Ammon's horn (tissue), 1 donor: ENCODE measurements around the gene FNDC7.
"Not testable (repeated sequence)": the region's sequence is repeated elsewhere in the genome, so short reads cannot be mapped to it uniquely, and the experiment has no call there.

ENCODE experiments used
- DNase-seq: peaks from one replicate; pipeline ENCODE4 v3.0.0-alpha.2; 2016; ENCODE audit warnings: low spot score

FNDC7 gene

DNA sequence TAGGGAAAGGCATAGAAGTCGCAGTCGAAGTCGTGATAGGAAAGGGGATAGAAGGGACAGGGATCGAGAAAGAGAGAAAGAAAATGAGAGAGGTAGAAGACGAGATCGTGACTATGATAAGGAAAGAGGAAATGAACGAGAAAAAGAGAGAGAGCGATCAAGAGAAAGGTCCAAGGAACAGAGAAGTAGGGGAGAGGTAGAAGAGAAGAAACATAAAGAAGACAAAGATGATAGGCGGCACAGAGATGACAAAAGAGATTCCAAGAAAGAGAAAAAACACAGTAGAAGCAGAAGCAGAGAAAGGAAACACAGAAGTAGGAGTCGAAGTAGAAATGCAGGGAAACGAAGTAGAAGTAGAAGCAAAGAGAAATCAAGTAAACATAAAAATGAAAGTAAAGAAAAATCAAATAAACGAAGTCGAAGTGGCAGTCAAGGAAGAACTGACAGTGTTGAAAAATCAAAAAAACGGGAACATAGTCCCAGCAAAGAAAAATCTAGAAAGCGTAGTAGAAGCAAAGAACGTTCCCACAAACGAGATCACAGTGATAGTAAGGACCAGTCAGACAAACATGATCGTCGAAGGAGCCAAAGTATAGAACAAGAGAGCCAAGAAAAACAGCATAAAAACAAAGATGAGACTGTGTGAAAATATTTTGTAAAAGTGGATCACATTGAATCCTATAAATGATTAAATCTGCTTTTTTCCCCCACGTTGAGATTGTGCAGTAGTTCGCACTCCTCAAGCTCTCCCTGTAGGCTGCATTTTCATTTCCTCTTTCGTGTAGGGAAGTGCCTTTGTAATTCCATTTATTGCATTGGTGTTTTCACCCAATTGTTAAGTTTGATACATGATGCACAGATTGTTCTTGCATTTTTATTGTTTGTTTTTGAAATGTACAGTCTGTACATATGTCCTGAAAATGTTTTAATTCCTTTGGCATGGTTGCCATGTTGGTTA is 13.1 kb upstream of the FNDC7 start:
- no peak for DNase-seq

DNA sequence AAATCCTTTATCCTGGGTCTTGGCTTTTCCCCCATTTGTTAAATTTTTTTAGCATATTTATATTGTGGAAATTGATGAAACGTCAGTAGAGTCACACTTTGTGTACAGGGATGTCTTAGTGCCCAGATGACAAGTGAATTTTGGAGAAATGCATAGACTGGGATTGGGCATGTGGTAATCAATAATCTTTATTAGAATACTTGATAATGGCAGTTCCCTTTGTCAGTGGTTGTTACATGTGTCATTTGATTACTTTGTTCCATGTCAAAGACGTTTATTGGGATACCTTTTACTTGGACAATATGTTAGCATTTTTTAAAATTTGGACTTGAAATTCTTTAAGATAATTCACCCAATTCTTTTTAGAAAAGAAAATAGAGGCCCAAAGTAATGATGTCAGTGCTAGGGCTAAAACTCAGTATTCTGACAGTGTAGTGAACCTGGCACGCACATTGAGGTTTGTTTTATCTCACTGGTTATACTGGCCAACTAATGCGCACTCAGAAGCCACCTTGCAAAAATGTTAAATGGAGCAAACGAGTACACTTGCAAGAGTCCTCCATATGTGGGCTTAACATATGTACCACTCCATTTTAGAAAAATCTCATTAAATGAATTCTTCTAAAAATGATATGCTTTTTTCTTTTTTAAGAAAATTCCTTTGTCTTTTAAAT is 11.4 kb upstream of the FNDC7 start:
- DNase-seq, result no peak

DNA sequence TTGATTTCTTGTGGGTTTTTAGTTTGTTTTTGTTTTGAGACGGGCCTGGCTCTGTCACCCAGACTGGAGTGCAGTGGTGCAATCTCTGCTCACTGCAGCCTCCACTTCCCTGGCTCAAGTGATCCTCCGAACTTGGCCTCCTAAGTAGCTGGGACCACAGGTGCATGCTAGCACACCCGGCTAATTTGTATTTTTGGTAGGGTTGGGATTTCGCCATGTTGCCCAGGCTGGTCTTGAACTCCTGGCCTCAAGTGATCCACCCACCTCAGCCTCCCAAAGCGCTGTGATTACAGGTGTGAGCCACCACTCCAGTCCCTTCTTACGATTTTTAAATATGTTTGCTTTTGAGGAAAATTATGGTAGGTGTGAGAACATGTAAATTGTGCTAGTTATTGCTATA is 10.6 kb upstream of the FNDC7 start:
- not testable (repeated sequence) for DNase-seq

DNA sequence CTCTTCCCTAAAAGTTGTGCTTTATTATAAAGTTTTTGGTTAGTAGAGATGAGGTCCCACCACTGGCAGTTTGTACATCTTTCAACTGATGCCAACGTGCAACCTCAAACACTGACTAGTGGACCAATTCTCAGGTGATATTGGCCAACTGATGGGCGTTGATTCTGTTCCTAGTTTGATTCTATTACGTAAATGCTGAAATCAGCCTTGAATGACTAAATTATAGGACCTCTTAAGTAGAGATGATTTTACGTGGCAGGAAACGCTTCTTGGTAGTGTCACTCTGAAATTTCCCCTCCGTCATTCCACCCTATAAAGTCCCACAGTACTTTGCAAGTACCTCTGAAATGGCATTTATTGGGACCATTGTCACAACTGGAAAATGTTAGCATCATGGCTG is 8.8 kb upstream of the FNDC7 start:
- DNase-seq, result no peak

DNA sequence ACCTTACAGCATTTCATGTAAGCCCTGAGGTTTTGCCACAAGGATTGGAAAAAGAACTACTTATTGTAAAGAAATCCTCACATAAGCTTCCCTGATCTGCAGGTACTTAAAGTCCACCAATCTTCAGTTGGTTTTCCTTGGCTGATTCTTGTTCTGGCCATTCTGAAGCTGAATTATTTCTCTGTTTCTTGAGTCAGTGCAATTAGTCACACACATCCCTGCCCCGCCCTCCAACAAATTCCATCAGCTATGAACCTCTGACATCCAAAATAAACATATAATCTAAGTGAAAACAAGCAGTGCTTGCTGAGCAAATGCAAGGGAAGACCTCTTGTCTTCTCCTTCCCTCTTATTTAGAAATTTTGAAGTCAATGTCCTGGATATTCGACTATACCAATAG is 8.2 kb upstream of the FNDC7 start:
- DNase-seq, result no peak

DNA sequence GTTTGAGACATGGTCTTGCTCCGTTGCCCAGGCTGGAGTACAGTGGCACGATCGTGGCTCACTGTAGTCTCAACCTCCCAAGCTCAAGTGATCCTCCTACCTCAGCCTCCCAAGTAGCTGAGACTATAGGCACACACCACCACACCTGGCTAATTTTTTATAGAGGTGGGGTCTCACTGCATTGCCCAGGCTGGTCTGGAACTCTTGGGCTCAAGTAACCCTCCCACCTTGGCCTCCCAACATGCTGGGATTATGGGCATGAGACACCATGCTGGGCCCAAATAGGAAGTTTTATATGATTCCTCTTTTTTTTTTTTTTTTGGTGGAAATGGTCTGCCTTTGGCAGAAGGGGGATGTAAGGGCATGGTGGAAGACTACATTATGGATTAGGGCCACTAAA is 6.1 kb upstream of the FNDC7 start:
- DNase-seq, result no peak

DNA sequence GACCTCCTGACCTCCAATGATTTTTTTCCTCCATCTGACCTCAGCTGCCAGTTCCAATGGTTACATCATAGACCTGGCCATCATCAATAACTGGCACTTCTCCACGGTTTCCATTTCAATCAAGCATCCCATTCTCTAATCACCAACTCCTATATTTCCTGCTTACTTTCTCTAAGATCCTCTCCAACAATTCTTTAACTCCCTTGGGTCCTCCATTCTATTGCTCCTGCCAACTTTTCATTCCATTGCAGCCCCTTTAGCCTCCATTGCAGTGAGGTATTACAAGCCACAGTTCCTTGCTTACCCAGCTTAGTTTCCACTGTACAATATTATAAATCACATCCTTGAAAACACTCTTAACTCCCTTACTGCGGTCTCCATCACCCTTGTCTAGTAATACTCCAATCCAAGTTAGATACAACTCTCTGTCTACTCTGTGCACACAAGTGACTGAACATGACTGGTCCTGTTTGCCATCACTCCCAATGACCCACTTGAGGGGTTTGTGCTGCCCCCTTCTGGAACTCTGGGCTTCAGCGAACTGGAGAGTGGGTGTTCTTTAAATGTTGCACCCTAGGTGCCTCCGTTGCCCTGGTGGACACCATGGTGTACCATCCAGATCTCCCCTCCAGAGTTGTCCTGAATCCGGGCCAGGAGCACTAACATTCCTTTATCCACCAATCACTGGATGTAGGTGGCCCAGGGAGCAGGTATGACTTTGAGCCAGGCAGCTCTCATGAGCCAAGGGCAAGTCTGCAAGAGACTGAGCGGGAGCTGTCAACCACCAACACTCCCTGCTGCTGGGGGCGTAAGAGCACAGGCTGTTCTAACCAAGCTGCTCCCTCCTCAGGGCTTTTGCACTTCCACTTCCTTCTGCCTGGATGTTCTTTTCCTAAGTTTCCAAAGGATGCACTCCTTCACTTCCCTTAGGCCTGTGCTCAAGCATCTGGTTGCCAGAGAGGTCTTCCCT is 3.7 kb upstream of the FNDC7 start:
- DNase-seq, result no peak

DNA sequence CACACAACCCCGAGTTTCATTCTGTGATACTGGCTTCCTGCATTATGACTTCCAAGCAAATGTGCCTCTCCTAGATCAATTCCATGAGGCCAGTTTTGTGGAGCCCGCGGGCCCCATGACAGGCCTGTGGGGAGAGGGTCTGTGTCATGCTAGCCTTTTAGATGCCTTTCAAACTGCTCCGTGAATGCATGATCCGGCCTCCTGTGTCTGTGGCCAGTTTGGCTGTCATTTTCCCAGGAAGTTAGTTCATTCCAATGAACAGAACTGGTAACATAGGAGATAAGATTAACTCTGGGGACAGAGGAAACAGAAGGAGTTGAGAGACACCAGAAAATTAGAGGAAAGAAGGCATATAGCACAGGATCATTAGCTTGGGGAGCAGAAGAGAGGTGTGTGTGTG is 3.2 kb downstream of the FNDC7 start:
- no peak for DNase-seq

DNA sequence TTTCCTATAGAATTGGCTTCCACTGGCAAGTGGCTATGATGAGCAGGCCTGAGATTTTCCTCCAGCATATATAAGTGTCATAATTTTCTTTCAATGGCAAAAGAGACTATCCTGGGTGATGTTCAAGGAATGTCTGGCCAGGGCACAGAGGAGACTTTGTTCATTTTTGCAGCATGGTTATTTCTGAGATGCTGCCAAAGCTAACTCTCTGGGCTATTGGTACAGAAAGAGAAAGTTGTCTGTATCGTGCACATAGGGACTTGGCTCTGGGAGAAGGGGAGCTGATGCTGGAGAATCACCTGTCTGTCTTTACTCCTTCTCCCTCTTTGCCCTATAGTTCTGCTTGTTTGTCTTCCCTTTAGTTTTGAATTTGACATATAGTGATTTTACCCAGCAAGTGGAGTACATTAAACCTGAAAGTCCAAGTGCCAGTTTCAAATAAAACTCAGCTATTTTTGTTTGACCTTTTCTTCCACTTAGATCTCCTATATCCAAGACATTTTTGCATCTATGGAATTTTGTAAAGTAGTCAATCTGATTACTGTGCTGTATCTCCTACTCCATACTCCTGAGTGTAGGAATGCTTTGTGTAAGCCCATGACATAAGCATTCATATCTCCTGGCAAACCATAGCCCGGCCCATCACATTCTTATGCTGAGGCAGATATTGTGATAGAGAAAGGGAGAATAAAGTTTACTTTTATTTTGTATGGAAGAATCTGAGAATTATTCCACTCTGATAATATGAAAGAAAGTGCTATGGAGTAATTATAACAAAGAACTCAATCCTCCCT is 3.9 kb downstream of the FNDC7 start:
- no peak for DNase-seq

DNA sequence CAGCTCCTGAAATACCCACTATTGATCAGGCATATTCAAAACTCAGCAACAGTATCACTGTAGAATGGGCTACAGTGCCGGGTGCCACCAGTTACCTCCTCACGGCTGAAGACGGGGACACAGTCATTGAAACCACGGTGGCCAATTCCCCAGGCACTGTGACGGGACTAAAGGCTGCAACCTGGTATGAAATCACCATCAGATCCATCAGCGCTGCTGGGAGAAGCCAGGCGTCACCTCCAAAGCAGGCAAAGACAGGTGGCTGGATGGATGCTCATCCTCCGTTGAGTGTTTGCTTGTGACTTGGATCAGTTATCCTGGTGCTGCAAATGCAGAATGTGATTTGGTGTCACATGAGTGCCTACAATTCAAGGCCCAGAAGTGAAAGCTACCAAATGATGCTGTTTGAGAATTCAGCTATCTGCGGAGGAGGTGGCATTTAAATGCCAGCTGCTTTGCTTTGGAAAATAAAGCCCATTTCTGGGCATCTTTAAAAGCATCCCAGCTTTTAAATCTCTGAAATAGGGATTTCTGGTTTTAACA is 5.1 kb downstream of the FNDC7 start:
- peak; percentile 77 for DNase-seq

DNA sequence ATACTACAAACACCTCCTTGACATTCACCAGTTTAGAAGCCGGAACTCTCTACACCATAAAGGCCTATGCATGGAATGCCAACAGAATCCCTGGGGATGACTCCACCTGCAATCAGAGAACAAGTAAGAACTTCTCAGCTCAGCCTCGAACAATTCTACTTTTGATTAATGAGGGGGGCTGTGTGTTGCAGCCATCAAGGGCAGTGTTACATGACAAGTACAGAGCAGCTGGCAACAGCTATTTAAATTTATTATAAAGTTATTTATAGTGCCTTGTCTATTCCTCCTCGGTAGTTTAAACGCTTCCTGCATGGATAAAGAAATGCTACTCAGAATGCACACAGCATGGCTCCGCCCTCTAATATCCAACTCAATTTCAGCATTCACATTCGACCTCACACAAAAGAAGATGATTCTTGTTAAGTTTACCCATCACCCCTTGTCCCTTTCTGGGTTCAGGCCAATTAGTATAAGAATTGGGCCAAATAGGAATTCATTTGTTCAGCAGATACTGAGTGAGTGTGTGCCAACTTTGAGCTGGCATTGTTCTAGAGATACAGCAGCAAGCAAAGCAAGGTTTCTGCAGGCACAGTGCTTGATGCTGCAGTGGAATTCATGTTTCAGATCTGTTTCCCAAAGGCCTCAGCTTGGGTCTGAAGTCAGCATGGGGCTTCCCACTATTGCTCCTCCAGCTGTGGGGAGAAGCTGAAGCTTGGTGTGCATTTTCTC is 6.4 kb downstream of the FNDC7 start:
- DNase-seq, result no peak

DNA sequence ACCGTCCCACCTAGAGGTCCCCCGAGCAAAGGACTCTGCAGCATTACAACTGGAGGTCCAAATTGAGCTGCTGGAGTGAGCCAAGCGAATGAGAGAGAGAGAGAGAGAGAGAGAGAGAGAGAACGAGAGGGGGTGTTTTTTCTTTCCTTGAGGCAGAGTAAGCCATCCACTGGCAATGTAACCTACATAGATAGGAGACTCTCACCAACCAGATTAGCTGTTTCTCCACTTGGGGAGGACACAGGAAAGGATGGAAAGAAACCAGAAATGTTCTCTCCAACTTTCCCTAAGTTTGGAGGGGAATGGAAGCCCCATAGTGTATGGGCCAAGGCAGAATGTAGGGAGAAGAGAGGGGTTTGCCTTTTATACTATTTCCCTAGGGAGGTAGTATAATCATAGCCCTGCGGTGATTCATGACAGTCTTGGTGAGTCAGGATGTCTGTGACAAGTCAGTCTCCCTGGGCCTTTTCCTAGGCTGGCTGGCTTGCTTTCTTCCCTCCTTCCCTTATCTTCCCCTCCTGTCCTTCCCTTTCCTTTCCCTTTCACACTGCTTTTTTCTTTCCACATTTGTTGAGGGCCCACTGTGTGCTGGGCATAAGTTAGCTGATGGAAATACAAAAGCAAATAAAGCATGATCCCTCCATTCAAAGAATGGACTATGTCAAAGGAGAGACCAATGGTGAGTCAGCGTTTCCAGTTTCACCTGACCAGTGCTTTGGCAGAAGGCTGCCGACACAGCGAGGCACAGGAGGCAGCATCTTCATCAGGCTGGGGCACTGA is 7.1 kb downstream of the FNDC7 start:
- no peak for DNase-seq

DNA sequence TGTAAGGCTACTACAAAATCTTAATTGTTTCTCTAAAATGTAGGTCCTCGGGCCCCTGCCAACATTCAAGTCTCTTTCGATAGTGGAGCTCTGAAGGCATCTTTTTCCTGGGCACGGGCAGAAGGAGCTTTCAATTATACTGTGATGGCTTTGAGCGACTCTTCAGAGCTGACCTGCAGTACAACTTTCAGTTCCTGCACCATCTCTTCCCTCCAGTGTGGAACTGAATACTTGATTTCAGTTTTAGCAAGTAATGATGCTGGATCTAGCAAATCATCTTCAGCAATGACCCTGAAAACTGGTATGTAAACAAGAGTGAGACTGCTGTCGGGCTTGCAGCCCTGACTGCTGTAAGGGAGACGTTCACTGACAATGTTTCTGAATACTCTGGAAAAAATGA is 9.6 kb downstream of the FNDC7 start:
- no peak for DNase-seq

DNA sequence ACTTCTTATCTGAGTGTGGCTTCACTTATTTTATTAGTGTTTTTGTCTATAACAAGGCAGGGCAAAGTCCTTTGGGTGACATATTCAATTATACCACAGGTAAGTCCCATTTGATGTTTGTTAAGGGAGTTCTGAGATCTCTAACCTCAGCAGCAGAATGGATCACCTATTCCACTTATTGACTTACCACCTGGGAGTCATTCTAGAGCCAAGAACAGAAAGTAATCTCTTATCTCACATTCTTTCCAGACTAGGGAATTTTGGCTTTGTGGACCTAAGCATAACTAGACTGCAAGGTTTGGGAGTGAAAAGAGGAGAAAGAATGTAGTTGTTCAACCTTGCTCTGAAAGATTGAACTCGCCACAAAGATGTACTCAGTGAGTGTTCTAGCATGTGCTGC is 13.2 kb downstream of the FNDC7 start:
- no peak for DNase-seq

DNA sequence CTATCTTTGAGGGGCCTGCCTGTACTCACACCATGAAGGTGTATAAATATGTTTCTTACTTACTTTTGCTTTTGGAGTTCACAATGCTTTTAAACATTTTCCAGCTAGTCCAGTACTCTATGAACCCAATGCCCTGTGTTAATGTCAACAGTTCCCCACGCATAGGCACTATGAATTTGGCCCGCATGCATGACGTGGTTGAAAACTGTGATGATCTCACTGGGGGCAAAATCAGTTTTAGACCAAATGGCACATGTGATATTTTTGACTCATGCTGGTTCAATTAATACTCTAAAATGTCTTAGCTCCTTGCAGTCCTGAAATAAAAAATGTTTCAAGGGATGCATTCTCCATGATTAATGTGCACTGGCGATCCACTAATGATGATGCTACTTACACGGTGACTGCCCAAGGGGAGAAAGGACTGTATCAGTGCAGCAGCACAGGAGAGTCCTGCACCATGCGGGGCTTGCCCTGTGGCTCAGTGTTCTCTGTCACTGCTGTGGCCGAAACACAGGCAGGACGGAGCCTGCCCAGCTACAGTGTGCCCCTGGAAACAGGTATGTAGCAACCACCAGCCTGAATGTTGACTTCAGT is 15.7 kb downstream of the FNDC7 start:
- no peak for DNase-seq

DNA sequence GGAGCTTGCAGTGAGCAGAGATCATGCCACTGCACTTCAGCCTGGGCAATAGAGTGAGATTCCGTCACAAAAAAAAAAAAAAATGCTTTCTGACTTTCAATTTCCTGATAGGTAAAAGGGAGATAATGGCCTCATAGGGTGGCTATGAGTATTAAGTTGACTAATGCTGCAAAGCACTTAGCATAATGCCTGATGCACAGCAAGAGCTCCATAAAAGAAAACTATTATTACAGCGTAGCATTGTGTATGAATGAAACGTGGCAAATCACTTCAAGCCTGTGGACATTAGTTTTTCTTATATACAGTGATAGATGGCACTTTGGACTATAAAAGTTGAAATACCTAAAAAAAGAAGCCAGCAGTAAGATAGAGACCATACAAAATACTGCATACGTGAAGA is 16.8 kb downstream of the FNDC7 start:
- no peak for DNase-seq

DNA sequence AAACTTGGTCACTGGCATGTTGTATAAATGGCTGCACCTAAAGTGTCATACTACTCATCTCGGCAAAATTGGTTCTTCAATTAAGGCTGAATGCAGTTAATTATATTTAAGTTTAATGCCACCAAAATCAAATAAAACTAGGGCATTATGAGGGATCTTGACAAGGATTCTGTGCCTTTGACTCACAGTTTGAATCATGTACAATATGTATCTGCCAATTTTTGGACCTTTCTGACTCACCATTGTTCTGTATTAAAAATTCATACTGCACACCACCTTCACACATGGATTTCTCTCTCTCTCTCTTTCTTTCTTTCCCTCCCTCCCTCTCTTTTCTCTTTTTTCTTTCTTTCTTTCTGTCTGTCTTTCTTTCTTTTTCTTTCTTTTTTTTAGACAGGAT is 19.7 kb downstream of the FNDC7 start:
- DNase-seq, result no peak

DNA sequence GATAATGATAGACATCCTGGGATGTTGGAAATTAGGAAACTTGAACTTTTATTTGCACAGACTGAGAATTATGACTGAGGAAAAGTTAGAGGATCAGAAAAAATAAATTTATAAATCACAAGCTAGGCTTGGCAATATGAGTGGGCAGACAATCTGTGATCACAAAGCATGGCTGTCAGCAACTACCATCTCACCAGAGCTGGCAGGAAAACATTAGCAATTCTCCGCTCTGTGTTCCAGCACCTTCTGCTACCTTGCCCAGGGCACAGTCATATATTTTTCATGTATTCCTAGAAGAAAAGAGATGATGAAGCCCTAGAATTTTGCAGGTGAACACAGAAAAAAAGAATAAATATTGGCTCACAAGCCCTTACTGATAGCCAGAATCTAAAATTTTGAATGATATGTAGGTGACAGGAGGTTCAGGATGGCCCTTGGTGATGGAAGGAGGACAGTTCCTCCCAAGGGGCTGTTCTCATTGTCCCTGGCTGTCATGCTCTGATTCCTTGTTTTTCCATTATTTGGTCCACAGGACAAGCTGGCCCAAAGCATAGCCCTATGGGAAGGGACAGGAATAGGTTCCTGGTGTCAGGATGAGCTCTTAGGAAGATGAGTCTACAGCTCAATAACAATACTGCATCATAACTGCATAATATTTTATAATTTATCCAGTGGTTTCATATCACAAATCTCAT is 21.6 kb downstream of the FNDC7 start:
- DNase-seq, result peak; percentile 64

DNA sequence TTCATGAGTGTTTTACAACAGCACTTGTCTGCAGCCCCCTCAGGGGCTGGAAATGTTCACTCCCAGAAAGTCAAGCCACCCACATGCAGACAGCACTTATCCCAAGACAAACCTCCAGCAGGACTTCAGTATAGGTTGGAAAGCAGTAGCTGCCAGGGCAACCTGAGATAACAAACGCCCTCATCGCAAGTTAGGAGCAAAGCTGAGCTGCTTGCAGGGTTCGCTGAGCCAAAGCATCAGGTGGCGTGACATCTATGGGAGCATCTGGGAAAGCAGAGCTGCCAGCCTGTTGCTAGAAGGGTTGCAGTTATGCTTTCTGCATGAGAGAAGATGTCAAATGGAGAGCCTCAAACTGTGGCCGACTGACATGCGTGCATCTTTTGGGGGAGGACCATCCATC is 29.5 kb downstream of the FNDC7 start:
- DNase-seq, result peak; percentile 50
